Smooth muscle cell (in vitro differentiated cells): ENCODE results near the gene EPS8L2. TPM values are rescaled to one million over a fixed set of nuclear protein-coding genes. Genes with fewer than 3 reads are reported as not detected.

Experiments used
- DNase-seq: peaks from one replicate; lab custom pipeline; 2025; ENCODE audit not compliant: unreplicated experiment; lab: John Stamatoyannopoulos, UW
- H2AFZ ChIP-seq: fragments of 200-600 bp; sonication (generic); 2 replicates; pipeline ENCODE4 v1.6.0; 2016; ENCODE audit warnings: antibody characterized with exemption, low read depth, mild to moderate bottlenecking
- H3F3A ChIP-seq: fragments of 200-600 bp; sonication (generic); 2 replicates; pipeline ENCODE4 v1.6.0; 2017; ENCODE audit warnings: antibody characterized with exemption, low read depth
- H3K27ac ChIP-seq: fragments of 200-600 bp; sonication (generic); 2 replicates; pipeline ENCODE4 v1.5.1; 2016; ENCODE audit warnings: low read depth, mild to moderate bottlenecking
- H3K27me3 ChIP-seq: fragments of 200-600 bp; sonication (generic); 2 replicates; pipeline ENCODE4 v1.6.1; 2016; ENCODE audit warnings: low read depth, mild to moderate bottlenecking
- H3K36me3 ChIP-seq: fragments of 200-600 bp; sonication (generic); 2 replicates; pipeline ENCODE4 v1.5.1; 2016; ENCODE audit warnings: low read depth
- H3K4me1 ChIP-seq: fragments of 200-600 bp; sonication (generic); 2 replicates; pipeline ENCODE4 v1.5.1; 2016; ENCODE audit warnings: low read depth
- H3K4me2 ChIP-seq: fragments of 200-600 bp; sonication (generic); 2 replicates; pipeline ENCODE4 v1.6.0; 2016; ENCODE audit warnings: mild to moderate bottlenecking
- H3K4me3 ChIP-seq: fragments of 200-600 bp; sonication (generic); 2 replicates; pipeline ENCODE4 v1.5.1; 2016; ENCODE audit warnings: mild to moderate bottlenecking
- H3K79me2 ChIP-seq: fragments of 200-600 bp; sonication (generic); 2 replicates; pipeline ENCODE4 v1.6.0; 2016; ENCODE audit warnings: low read depth, mild to moderate bottlenecking
- H3K9ac ChIP-seq: fragments of 200-600 bp; sonication (generic); 2 replicates; pipeline ENCODE4 v1.6.0; 2016; ENCODE audit warnings: low read depth
- H3K9me3 ChIP-seq: fragments of 200-600 bp; sonication (generic); replicated peaks from 2 replicates; pipeline ENCODE4 v1.5.1; 2016; ENCODE audit warnings: low read depth
- H4K20me1 ChIP-seq: fragments of 200-600 bp; sonication (generic); 2 replicates; pipeline ENCODE4 v1.6.0; 2016; ENCODE audit warnings: low read depth
- CTCF ChIP-seq: fragments of 200-600 bp; sonication (generic); IDR thresholded peaks from 2 replicates; pipeline ENCODE4 v1.5.1; 2017; ENCODE audit warnings: borderline replicate concordance, mild to moderate bottlenecking, antibody characterized with exemption; ENCODE audit not compliant: insufficient read depth, poor library complexity, severe bottlenecking
- WGBS: methylation state at CpG from one replicate; pipeline ENCODE4 v1.1.7; 2016; ENCODE audit warnings: low lambda C conversion rate; 5-methylcytosine and 5-hydroxymethylcytosine counted together
- polyA plus RNA-seq: library from polyadenylated mRNA; unstranded; fragments of >200 nt; fragmentation: Nextera tagmentation; extraction: Ambion mirVana; gene quantifications from 2 replicates; pipeline ENCODE4 v1.2.1, GENCODE V29; 2016
- total RNA-seq: library from RNA; depleted of rRNA; stranded (reverse); fragments of >200 nt; gene quantifications from 2 replicates; pipeline ENCODE4 v1.2.3, GENCODE V29; 2014

The EPS8L2 gene
- total and polyA plus RNA-seq, 2 experiments from 2014 or later: 37.7 to 47.9 TPM

- no peaks in the 10 kb centered on the region for H3K9me3 ChIP-seq
- no peak for TF ChIP-seq CTCF
- H3K4me2 ChIP-seq: no peak overlapping the region
- H3K9ac ChIP-seq: no peak overlapping the region
- H3K4me3 ChIP-seq: no peak overlapping the region
- H3F3A ChIP-seq: no peaks in the 10 kb centered on the region
- H2AFZ ChIP-seq: no peak overlapping the region
- no peaks in the 10 kb centered on the region for H3K27me3 ChIP-seq
- H4K20me1 ChIP-seq: peaks cover 59% of the 10 kb centered on the region
- H3K36me3 ChIP-seq: no peaks in the 10 kb centered on the region
- H3K79me2 ChIP-seq: no peaks in the 10 kb centered on the region
- H3K27ac ChIP-seq: no peak overlapping the region
- WGBS: 98% methylated on average over 6 of the region's 6 CpGs
- H3K4me1 ChIP-seq: no peaks in the 10 kb centered on the region
- DNase-seq: no peak
These were observed 8.4 kb downstream of the EPS8L2 start for GRCh38 chr11:714436-714835.

- no peak for DNase-seq
- Histone ChIP-seq H3K27ac (no peak overlapping the region), H3K4me1 (no peaks in the 10 kb centered on the region), H3K9ac (no peak overlapping the region), H4K20me1 (peaks cover 37% of the 10 kb centered on the region), H2AFZ (no peak overlapping the region), H3F3A (no peaks in the 10 kb centered on the region), H3K79me2 (no peaks in the 10 kb centered on the region), H3K4me2 (no peak overlapping the region), H3K4me3 (no peak overlapping the region), H3K9me3 (no peaks in the 10 kb centered on the region), H3K27me3 (peaks cover 3% of the 10 kb centered on the region), H3K36me3 (no peaks in the 10 kb centered on the region)
- 96% methylated on average over 34 of the region's 34 CpGs for WGBS
- no peak for TF ChIP-seq CTCF
These were observed 13.4 kb downstream of the EPS8L2 start for GRCh38 chr11:719214-720016.

GRCh38 chr11:720017-720641, 14.1 kb downstream of the EPS8L2 start:
- 89% methylated on average over 34 of the region's 35 CpGs for WGBS
- no peak for DNase-seq
- H3K79me2 ChIP-seq: no peaks in the 10 kb centered on the region
- no peak for TF ChIP-seq CTCF
- H4K20me1 ChIP-seq: peaks cover 32% of the 10 kb centered on the region
- H3K4me3 ChIP-seq: no peak overlapping the region
- H3K27ac ChIP-seq: no peak overlapping the region
- no peak overlapping the region for H3K9ac ChIP-seq
- no peak overlapping the region for H2AFZ ChIP-seq
- peaks cover 6% of the 10 kb centered on the region for H3K27me3 ChIP-seq
- no peaks in the 10 kb centered on the region for H3K9me3 ChIP-seq
- H3F3A ChIP-seq: no peaks in the 10 kb centered on the region
- no peaks in the 10 kb centered on the region for H3K36me3 ChIP-seq
- no peaks in the 10 kb centered on the region for H3K4me1 ChIP-seq
- H3K4me2 ChIP-seq: no peak overlapping the region
